ENCODE data around the gene MTA1. TPM values are rescaled to one million over a fixed set of nuclear protein-coding genes. Genes with fewer than 3 reads are reported as not detected.

MTA1 gene
- total RNA-seq, 1 experiment from 2014 or later: 166 TPM

GRCh38 chr14:105495101-105495989, 75.7 kb downstream of the MTA1 start:
- Mint-ChIP-seq H3K4me1 (ENCODE audit: insufficient read depth, unreplicated experiment) (peaks cover 5% of the 10 kb centered on the region), H3K27ac (ENCODE audit: low read depth, unreplicated experiment) (no peak overlapping the region), H3K27me3 (ENCODE audit: insufficient read depth, unreplicated experiment) (no peaks in the 10 kb centered on the region), H3K9me3 (ENCODE audit: unreplicated experiment) (no peaks in the 10 kb centered on the region), H3K4me3 (ENCODE audit: unreplicated experiment) (no peak overlapping the region), H3K36me3 (ENCODE audit: insufficient read depth, unreplicated experiment) (peaks cover 20% of the 10 kb centered on the region)
- no TSS peak for BruUV-seq (replicated peaks)
- DNase-seq (ENCODE audit: unreplicated experiment): no peak
- CTCF ChIA-PET: interaction anchor here (0.8 to 1.2 kb wide), 2 partner anchors 13 to 35 kb away, joined by 3 to 4 read pairs; no protein-coding TSS in a partner anchor
- no peak for TF ChIP-seq CTCF (IDR thresholded peaks at IDR 0.05; ENCODE audit: unreplicated experiment)
- POLR2A ChIA-PET: no interaction called here
- intact Hi-C loops (cut with micrococcal nuclease): no loop called here

- POLR2A ChIA-PET: no interaction called here
- Mint-ChIP-seq H3K9me3 (ENCODE audit: unreplicated experiment) (no peaks in the 10 kb centered on the region), H3K4me3 (ENCODE audit: unreplicated experiment) (no peak overlapping the region), H3K27me3 (ENCODE audit: insufficient read depth, unreplicated experiment) (no peaks in the 10 kb centered on the region), H3K36me3 (ENCODE audit: insufficient read depth, unreplicated experiment) (peaks cover 17% of the 10 kb centered on the region), H3K27ac (ENCODE audit: low read depth, unreplicated experiment) (no peak overlapping the region), H3K4me1 (ENCODE audit: insufficient read depth, unreplicated experiment) (peaks cover 5% of the 10 kb centered on the region)
- CTCF ChIA-PET: no interaction called here
- TF ChIP-seq CTCF (IDR thresholded peaks at IDR 0.05; ENCODE audit: unreplicated experiment): no peak
- intact Hi-C loops (cut with micrococcal nuclease): no loop called here
- DNase-seq (ENCODE audit: unreplicated experiment): no peak
- no TSS peak for BruUV-seq (replicated peaks)
These were observed 76.6 kb downstream of the MTA1 start for GRCh38 chr14:105495990-105496830.

- no peak for TF ChIP-seq CTCF (IDR thresholded peaks at IDR 0.05; ENCODE audit: unreplicated experiment)
- Mint-ChIP-seq H3K27ac (ENCODE audit: low read depth, unreplicated experiment) (no peak overlapping the region), H3K36me3 (ENCODE audit: insufficient read depth, unreplicated experiment) (peaks cover 13% of the 10 kb centered on the region), H3K9me3 (ENCODE audit: unreplicated experiment) (no peaks in the 10 kb centered on the region), H3K27me3 (ENCODE audit: insufficient read depth, unreplicated experiment) (no peaks in the 10 kb centered on the region), H3K4me1 (ENCODE audit: insufficient read depth, unreplicated experiment) (no peaks in the 10 kb centered on the region), H3K4me3 (ENCODE audit: unreplicated experiment) (no peak overlapping the region)
- CTCF ChIA-PET: interaction anchor here (1.1 kb wide), 1 partner anchor 16 kb away, joined by 4 read pairs; no protein-coding TSS in a partner anchor
- DNase-seq (ENCODE audit: unreplicated experiment): no peak
- intact Hi-C loops (cut with micrococcal nuclease): no loop called here
- BruUV-seq (replicated peaks): no TSS peak
- POLR2A ChIA-PET: no interaction called here
These were observed 77.4 kb downstream of the MTA1 start for GRCh38 chr14:105496831-105497591.

All from MCF 10A (cell line).